HEK293 (cell line): Measurements from ENCODE around the gene RELCH.

ENCODE experiments used
- CTCF ChIA-PET: fragments of 350-600 bp; formaldehyde crosslinking; extraction: SDS; loops from one replicate; lab custom pipeline; 2021; ENCODE audit warnings: antibody characterized with exemption; lab: Yijun Ruan, JAX
- POLR2A ChIA-PET: fragments of 300-600 bp; formaldehyde crosslinking; extraction: SDS; loops from one replicate; lab custom pipeline; 2020; ENCODE audit warnings: antibody characterized with exemption, inconsistent platforms; lab: Yijun Ruan, JAX
- H3K27ac ChIP-seq: fragments of 200-500 bp; sonication (Bioruptor generic); 2 replicates; pipeline ENCODE4 v1.5.1; 2014; ENCODE audit warnings: low read depth, low read length, control low read depth, inconsistent platforms; ENCODE audit errors: extremely low read depth
- H3K36me3 ChIP-seq, 2 experiments: fragments of 200-500 bp in 1 of 2; sonication (Bioruptor generic) in 1 of 2; 1 replicate in 1 of 2; 2 replicates in 1 of 2; pipeline ENCODE4 v1.5.1; 2014 to 2017; ENCODE audit warnings: inconsistent platforms in 2 of 2, low read length in 2 of 2; ENCODE audit not compliant: control insufficient read depth in 2 of 2, insufficient read depth in 1 of 2
- H3K4me1 ChIP-seq: fragments of 200-500 bp; sonication (Bioruptor generic); 2 replicates; pipeline ENCODE4 v1.5.1; 2014; ENCODE audit warnings: mild to moderate bottlenecking, low read length, inconsistent platforms; ENCODE audit not compliant: control insufficient read depth, insufficient read depth
- H3K4me3 ChIP-seq: 2 replicates; pipeline ENCODE4 v1.5.1; 2011; ENCODE audit warnings: low read depth, mild to moderate bottlenecking, control low read depth, low read length, moderate library complexity
- H3K9me3 ChIP-seq: fragments of 200-500 bp; sonication (Bioruptor generic); 2 replicates; pipeline ENCODE4 v1.5.1; 2014; ENCODE audit warnings: low read depth, low read length, inconsistent platforms; ENCODE audit not compliant: control insufficient read depth, insufficient read depth
- CTCF ChIP-seq: fragments of 450-650 bp; formaldehyde crosslinking; IDR thresholded peaks from 2 replicates; pipeline ENCODE4 v1.5.1; 2016; ENCODE audit warnings: missing biosample characterization, missing genetic modification characterization
- GLIS1 ChIP-seq: fragments of 450-650 bp; formaldehyde crosslinking; IDR thresholded peaks from 2 replicates; pipeline ENCODE4 v1.5.1; 2016; ENCODE audit warnings: missing biosample characterization, missing genetic modification characterization
- KLF9 ChIP-seq: fragments of 450-650 bp; formaldehyde crosslinking; IDR thresholded peaks from 2 replicates; pipeline ENCODE4 v1.5.1; 2016; ENCODE audit warnings: missing biosample characterization, missing genetic modification characterization, low read depth
- OVOL3 ChIP-seq: fragments of 450-650 bp; formaldehyde crosslinking; IDR thresholded peaks from 2 replicates; pipeline ENCODE4 v1.5.1; 2016; ENCODE audit warnings: missing biosample characterization, missing genetic modification characterization
- PATZ1 ChIP-seq: fragments of 450-650 bp; formaldehyde crosslinking; IDR thresholded peaks from 2 replicates; pipeline ENCODE4 v1.5.1; 2016; ENCODE audit warnings: missing biosample characterization, missing genetic modification characterization
- PRDM10 ChIP-seq: fragments of 450-650 bp; formaldehyde crosslinking; IDR thresholded peaks from 2 replicates; pipeline ENCODE4 v1.5.1; 2016; ENCODE audit warnings: missing biosample characterization, missing genetic modification characterization
- SALL2 ChIP-seq: fragments of 450-650 bp; formaldehyde crosslinking; IDR thresholded peaks from 2 replicates; pipeline ENCODE4 v1.5.0; 2017; ENCODE audit warnings: missing biosample characterization, mild to moderate bottlenecking, missing genetic modification characterization, borderline replicate concordance
- SP7 ChIP-seq: fragments of 450-650 bp; formaldehyde crosslinking; IDR thresholded peaks from 2 replicates; pipeline ENCODE4 v1.5.1; 2016; ENCODE audit warnings: missing biosample characterization, missing genetic modification characterization
- ZFHX2 ChIP-seq: fragments of 450-650 bp; formaldehyde crosslinking; conservative IDR thresholded peaks from 2 replicates; pipeline ENCODE4 v1.5.1; 2016; ENCODE audit warnings: missing biosample characterization, missing genetic modification characterization
- ZFP37 ChIP-seq: fragments of 450-650 bp; formaldehyde crosslinking; IDR thresholded peaks from 2 replicates; pipeline ENCODE4 v1.5.1; 2016; ENCODE audit warnings: missing biosample characterization, missing genetic modification characterization
- ZIC2 ChIP-seq: fragments of 450-650 bp; formaldehyde crosslinking; IDR thresholded peaks from 2 replicates; pipeline ENCODE4 v1.5.1; 2016; ENCODE audit warnings: missing biosample characterization, missing genetic modification characterization
- ZNF132 ChIP-seq: fragments of 450-650 bp; formaldehyde crosslinking; IDR thresholded peaks from 2 replicates; pipeline ENCODE4 v1.5.1; 2017; ENCODE audit warnings: missing biosample characterization, missing genetic modification characterization, borderline replicate concordance
- ZNF26 ChIP-seq: fragments of 450-650 bp; formaldehyde crosslinking; IDR thresholded peaks from 2 replicates; pipeline ENCODE4 v1.5.1; 2016; ENCODE audit warnings: missing biosample characterization, missing genetic modification characterization
- ZNF362 ChIP-seq: fragments of 450-650 bp; formaldehyde crosslinking; IDR thresholded peaks from 2 replicates; pipeline ENCODE4 v1.5.1; 2016; ENCODE audit warnings: missing biosample characterization, missing genetic modification characterization
- ZNF394 ChIP-seq: fragments of 450-650 bp; formaldehyde crosslinking; IDR thresholded peaks from 2 replicates; pipeline ENCODE4 v1.5.1; 2016; ENCODE audit warnings: missing biosample characterization, missing genetic modification characterization, mild to moderate bottlenecking, moderate library complexity, borderline replicate concordance
- ZNF555 ChIP-seq: fragments of 450-650 bp; formaldehyde crosslinking; conservative IDR thresholded peaks from 2 replicates; pipeline ENCODE4 v1.5.1; 2017; ENCODE audit warnings: missing biosample characterization, mild to moderate bottlenecking, missing genetic modification characterization, inconsistent platforms
- ZNF654 ChIP-seq: fragments of 450-650 bp; formaldehyde crosslinking; IDR thresholded peaks from 2 replicates; pipeline ENCODE4 v1.5.1; 2016; ENCODE audit warnings: low read depth, missing biosample characterization, missing genetic modification characterization

The RELCH gene

GRCh38 chr18:62182220-62182619 is 4.8 kb upstream of the RELCH start:
- no peaks in the 10 kb centered on the region; a peak in 1 of 3 replicates for H3K36me3 ChIP-seq
- TF ChIP-seq SALL2 (tag by site-specific recombination), result no peak
- TF ChIP-seq ZNF654 (tag by site-specific recombination), result 0 out of 2 replicates have a peak, but pooled peaks have one; percentile 19
- TF ChIP-seq, all 188 proteins: peak for 1
- ChIA-PET POLR2A (no interaction called here), CTCF (interaction anchor here (0.5 to 7.9 kb wide), 7 partner anchors 66 to 851 kb away, joined by 3 to 125 read pairs (median 6); no protein-coding TSS in a partner anchor)
- Histone ChIP-seq H3K27ac (no peak overlapping the region), H3K4me1 (peaks cover 10% of the 10 kb centered on the region), H3K9me3 (no peaks in the 10 kb centered on the region), H3K4me3 (no peak overlapping the region)

GRCh38 chr18:62183578-62184195 is 3.4 kb upstream of the RELCH start:
- Histone ChIP-seq H3K4me1 (peaks cover 5% of the 10 kb centered on the region; the same call in 1 of the 2 replicates), H3K4me3 (no peak overlapping the region), H3K27ac (no peak overlapping the region), H3K9me3 (no peaks in the 10 kb centered on the region), H3K36me3 (no peaks in the 10 kb centered on the region; a peak in 1 of 3 replicates)
- CTCF ChIA-PET, result interaction anchor here (0.6 to 7.9 kb wide), 19 partner anchors 9 to 799 kb away, joined by 3 to 125 read pairs (median 5); no protein-coding TSS in a partner anchor
- TF ChIP-seq ZFHX2 (tag by site-specific recombination) (no peak), ZNF362 (tag by site-specific recombination) (0 out of 2 replicates have a peak, but pooled peaks have one; percentile 47), CTCF (tag by site-specific recombination) (peak; percentile 59), ZNF654 (tag by site-specific recombination) (peak; percentile 82), ZNF555 (no peak)
- TF ChIP-seq, all 188 proteins: peak for 3
- POLR2A ChIA-PET, result no interaction called here

- H3K4me1 ChIP-seq, result peaks cover 10% of the 10 kb centered on the region
- ChIA-PET POLR2A (interaction anchor here (0.6 to 1.9 kb wide), 13 partner anchors 9 to 336 kb away, joined by 3 to 23 read pairs (median 4); partner anchors contain the start of gene ZCCHC2), CTCF (interaction anchor here (1.8 to 7.9 kb wide), 2 partner anchors 11 to 62 kb away, joined by 5 to 125 read pairs; no protein-coding TSS in a partner anchor)
- no peaks in the 10 kb centered on the region for H3K9me3 ChIP-seq
- peak overlapping the region; percentile 67 for H3K27ac ChIP-seq
- peak overlapping the region; percentile 80 for H3K4me3 ChIP-seq
- no peaks in the 10 kb centered on the region; a peak in 1 of 3 replicates for H3K36me3 ChIP-seq
- TF ChIP-seq ZIC2 (tag by site-specific recombination), result peak; percentile 56
- TF ChIP-seq OVOL3 (tag by site-specific recombination), result 0 out of 2 replicates have a peak, but pooled peaks have one; percentile 48
- TF ChIP-seq ZNF394, result 0 out of 2 replicates have a peak, but pooled peaks have one; percentile 10
- no peak for TF ChIP-seq ZNF26 (tag by site-specific recombination)
- no peak for TF ChIP-seq ZNF132
- peak; percentile 27; the same call in 1 of the 2 replicates for TF ChIP-seq GLIS1 (tag by site-specific recombination)
- TF ChIP-seq KLF9 (tag by site-specific recombination), result no peak
- 0 out of 2 replicates have a peak, but pooled peaks have one; percentile 7 for TF ChIP-seq SP7 (tag by site-specific recombination)
- no peak for TF ChIP-seq PATZ1 (tag by site-specific recombination)
- TF ChIP-seq PRDM10 (tag by site-specific recombination), result no peak; the same call in 1 of the 2 replicates
- TF ChIP-seq ZFP37 (tag by site-specific recombination), result peak; percentile 84; the same call in 1 of the 2 replicates
Observed at GRCh38 chr18:62186499-62186773, 619 bp upstream of the RELCH start.
